CD4-positive, CD25-positive, alpha-beta regulatory T cell (primary cell): Measurements from ENCODE around the gene SNX20. TPM values are rescaled to one million over a fixed set of nuclear protein-coding genes. Genes with fewer than 3 reads are reported as not detected.

Source experiments
- polyA plus RNA-seq, 4 donors: library from polyadenylated mRNA; unstranded; fragments of 300-500 nt; fragmentation: Illumina TruSeq; gene quantifications; one replicate each; pipeline ENCODE4 v1.2.3, GENCODE V29; 2021
- total RNA-seq: library from RNA; stranded (reverse); gene quantifications from one replicate; pipeline ENCODE4 v1.2.3, GENCODE V29; 2022

The SNX20 gene
- total and polyA plus RNA-seq, 5 donors from 2014 or later, result 69.2 to 173 (median 130) TPM

Other genes starting within 250 kb of the SNX20 start
- gene NKD1, start 132.9 kb downstream of the SNX20 start, total RNA-seq, result 2.4 TPM
- gene NKD1, start 132.9 kb downstream of the SNX20 start, polyA plus RNA-seq, result under 1 TPM in 3 of 4 donors, not detected in 1; 0.10 to 0.76 (median 0.54) TPM
- gene NOD2, start 12.3 kb upstream of the SNX20 start, total RNA-seq, result 11.7 TPM
- 1 to 10 TPM; 1.5 to 5.9 (median 3.2) TPM for gene NOD2, start 12.3 kb upstream of the SNX20 start, polyA plus RNA-seq
- gene CYLD, start 60.8 kb upstream of the SNX20 start, total RNA-seq, result 425 TPM
- 100 to 1,000 TPM; 161 to 211 (median 169) TPM for gene CYLD, start 60.8 kb upstream of the SNX20 start, polyA plus RNA-seq